Embryonic facial prominence (tissue), 1 donor: ENCODE results near the gene BAG2.

ENCODE experiments used
- DNase-seq: peaks from one replicate; pipeline ENCODE4 v3.0.0-alpha.2; 2016; ENCODE audit errors: extremely low spot score

The BAG2 gene

DNA sequence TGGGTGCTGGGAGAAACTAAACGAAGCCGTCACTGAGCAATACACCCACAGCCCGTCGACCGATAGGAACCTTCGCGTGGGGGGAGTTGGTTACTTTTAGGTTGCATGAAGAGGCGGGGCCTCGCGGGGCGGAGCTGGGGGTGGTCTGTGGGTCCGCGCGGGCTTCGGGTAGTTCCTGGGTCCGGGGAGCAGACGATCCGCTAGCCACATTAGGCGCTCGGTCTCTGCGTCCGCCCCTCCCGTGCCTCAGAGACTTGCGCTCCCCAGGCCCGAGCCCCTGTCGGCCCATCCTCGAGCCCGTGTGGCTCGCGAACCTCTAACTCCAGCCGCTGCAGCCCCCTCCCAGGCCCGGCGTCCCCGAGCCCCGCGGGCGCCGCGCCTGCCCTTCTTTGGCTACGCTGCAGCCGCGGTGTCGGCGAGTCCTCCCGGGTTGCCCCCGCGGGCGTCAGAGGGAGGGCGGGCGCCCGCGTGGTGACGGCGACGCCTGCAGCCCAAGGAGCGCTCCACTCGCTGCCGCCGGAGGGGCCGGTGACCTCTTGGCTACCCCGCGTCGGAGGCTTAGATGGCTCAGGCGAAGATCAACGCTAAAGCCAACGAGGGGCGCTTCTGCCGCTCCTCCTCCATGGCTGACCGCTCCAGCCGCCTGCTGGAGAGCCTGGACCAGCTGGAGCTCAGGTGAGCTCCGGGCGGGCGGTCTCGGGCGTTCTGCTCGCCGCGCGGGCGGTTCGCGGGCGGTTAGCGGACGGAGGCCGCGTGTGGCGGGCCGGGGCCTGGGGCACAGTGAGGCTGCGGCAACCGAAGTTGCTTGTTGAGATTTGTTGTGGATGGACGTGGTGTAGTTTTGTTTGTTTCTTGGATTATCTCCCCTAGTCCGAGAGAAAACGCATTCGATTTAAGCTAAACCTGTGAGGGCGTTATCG lies at the start of gene BAG2:
Gene BAG2 (plus strand): TSS at position 191 of the 920 bp plus-strand sequence. CDS start 372 bp downstream, at position 563.
- peak; percentile 36 for DNase-seq

DNA sequence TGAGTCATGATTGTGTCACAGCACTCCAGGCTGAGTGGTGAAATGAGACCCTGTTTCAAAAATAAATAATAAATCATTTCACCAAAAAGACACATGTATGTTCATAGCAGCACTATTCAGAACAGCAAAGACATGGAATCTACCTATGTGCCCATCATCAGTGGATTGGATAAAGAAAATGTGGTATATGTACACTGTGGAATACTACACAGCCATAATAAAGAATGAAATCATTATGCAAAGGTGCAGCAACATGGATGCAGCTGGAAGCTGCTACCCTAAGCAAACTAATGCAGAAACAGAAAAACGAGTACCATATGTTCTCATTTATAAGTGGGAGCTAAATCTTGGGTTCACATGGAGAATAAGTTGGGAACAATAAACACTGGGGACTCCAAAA lies 49.0 kb upstream of the BAG2 start:
- DNase-seq: no peak

DNA sequence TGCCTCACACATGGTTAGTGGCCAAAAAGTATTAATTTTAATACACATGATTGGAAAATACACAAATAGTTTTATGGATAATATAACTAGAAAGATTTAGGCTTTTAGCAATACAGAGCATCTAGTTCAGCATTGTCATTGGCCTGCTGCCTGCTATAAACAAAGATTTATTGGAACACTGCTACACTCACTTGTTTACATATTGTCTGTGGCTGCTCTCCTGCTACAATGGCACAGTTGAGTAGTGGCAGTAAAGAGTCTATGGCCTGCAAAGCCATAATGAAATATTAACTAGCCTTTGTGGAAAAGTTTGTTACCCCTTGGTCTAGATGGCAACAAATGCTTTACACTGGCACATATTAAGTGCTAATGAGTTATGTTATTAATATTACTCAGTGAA lies 44.4 kb upstream of the BAG2 start:
- DNase-seq: no peak

- DNase-seq: no peak
These were observed 41.4 kb upstream of the BAG2 start for GRCh38 chr6:57130661-57131177.

DNA sequence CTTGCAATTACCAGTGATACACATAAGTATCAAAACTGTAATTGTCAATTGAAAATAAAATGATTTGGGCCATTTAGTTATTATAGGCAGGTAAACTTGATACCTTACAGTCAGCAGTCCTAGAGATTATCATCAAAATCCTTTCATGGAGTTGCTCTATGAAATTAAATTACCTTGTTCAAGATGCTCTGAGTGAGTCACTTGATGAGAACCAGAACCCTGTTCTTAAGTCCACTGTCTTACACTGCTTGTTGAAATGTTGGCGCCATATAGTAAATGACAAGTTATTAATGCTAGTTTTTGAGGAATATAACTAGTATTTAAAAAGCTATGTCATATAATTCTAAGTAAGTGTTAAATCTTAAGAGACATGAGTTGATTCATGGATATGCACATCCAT lies 37.2 kb upstream of the BAG2 start:
- no peak for DNase-seq

- no peak for DNase-seq
These were observed 36.2 kb upstream of the BAG2 start for GRCh38 chr6:57135885-57136284.

GRCh38 chr6:57137350-57137749 lies 34.8 kb upstream of the BAG2 start:
- DNase-seq: no peak

DNA sequence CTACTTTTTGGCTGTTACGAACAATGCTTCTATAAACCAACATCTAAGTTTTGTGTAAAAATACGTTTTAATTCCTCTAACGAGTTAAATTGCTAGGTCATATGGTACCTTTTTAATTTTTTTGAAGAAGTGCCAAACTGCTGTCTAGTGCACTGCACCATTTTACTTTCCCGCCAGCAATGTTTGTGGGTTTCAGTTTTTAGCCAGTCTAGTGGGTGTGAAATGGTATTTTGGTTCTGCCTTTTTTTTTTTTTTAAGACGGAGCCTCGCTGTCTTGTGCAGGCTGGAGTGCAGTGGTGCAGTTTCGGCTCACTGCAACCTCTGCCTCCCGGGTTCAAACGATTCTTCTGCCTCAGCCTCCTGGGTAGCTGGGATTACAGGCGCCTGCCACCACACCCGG lies 34.1 kb upstream of the BAG2 start:
- no peak for DNase-seq

DNA sequence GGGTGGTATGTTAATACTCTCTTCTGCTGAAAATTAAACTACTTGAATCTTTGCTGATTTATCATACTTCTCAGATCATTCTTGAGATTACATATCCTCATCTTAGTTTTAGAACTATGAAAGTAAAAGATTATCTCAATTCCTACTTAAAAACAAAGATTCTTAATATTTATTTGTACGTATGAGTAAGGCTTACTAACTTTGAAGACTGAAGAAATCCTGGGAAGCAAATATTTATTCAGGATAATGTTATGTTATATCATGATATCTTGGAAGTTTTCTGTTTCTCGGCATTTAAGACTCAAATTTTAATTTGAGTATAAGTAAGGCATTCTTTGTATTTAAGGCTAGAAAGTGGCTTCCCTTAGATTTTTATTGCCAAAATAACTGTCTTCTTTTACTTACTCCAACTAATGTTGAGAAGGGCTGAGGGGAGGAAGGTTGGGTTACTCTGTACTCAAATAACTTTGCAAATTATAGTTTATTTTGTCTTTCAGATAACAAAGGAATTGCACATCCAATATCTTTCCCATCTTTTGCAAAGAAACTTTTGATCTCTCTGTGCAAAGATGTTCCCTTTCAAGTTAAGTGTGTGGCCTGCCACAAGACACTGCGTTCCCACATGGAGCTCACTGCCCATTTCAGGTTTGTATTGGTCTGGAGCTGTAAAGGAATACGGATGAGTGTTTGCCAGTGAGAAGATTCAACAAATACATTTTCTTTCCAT lies 30.5 kb upstream of the BAG2 start:
- no peak for DNase-seq

DNA sequence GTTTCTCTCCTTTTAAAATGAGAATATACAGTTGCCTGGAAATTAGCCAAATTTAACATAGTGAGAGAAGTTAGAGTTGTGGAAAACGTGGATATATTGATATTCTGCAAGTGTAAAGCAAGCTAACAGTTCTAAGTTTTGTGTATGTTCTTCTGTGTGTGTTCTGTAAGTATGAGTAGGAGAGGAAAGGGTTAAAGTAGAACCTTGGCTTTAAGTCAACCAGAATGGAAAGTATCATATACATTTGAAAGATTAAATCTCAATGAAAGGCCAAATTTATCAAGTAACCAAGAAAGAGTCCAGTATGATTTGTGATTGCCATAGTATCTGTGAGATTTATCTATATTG lies 30.0 kb upstream of the BAG2 start:
- no peak for DNase-seq

GRCh38 chr6:57143690-57144089 lies 28.4 kb upstream of the BAG2 start:
- DNase-seq: no peak

- no peak for DNase-seq
These were observed 24.7 kb upstream of the BAG2 start for GRCh38 chr6:57147401-57147800.

DNA sequence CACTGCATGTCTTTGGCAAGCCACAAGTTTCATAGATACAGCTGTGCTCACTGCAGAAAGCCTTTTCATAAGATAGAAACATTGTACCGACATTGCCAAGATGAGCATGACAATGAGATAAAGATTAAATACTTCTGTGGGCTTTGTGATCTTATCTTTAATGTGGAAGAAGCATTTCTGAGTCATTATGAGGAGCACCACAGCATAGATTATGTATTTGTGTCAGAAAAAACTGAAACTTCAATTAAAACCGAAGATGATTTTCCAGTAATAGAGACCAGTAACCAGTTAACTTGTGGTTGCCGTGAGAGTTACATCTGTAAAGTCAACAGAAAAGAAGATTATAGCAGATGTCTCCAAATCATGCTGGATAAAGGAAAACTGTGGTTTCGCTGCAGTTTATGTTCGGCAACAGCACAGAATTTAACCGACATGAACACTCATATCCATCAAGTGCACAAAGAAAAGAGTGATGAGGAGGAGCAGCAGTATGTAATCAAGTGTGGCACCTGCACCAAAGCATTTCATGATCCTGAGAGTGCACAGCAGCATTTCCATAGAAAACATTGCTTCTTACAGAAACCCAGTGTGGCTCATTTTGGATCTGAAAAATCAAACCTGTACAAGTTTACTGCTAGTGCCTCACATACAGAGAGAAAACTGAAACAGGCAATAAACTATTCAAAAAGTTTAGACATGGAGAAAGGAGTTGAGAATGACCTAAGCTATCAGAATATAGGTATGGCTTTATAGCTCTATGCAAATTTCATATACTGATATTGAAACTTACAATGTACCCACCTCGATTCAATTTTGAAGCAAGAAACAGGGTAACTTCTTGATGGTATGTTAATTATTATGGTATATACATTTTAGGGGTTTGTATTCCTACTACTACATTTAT lies 23.9 kb upstream of the BAG2 start:
- no peak for DNase-seq

GRCh38 chr6:57158658-57159057 lies 13.5 kb upstream of the BAG2 start:
- DNase-seq: no peak

- no peak for DNase-seq
These were observed 13.0 kb upstream of the BAG2 start for GRCh38 chr6:57159127-57159526.

DNA sequence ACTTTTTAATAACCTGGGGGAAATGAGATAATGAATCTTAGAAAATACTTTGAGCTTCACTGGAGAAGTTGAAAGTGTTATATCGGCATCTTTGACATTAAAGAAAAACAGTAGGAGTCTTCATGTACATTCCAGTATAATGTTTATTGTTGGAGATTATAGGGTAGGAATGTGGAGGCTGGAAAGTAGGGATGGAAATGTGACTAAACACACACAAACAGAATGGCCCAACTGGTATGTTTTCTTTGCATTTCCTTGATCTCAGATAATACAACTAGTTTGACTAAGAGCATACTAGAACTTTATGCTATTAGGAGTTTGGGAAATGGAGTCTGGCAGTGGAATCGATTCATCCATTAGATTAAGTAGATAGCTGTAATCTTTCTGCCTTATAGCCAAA lies 10.1 kb upstream of the BAG2 start:
- DNase-seq: no peak

DNA sequence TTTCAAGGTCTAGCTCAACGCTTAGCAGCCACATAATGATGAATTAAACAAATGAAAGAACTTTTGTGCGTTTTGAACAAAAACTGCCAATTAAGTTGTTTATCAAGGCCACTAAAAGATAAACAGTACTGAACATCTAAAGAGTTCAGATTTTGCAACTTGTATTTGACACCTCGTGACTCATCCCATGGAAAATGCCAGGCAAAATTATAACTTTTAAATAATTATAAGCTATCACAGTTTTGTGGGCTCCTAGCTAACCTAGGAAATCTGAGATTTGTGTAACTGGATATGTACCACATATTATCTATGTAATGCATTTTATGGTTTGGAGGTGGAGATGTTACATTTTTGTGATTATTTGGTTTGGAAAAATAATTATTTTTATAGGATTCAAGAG lies 9.6 kb upstream of the BAG2 start:
- DNase-seq: no peak

- no peak for DNase-seq
These were observed 8.2 kb upstream of the BAG2 start for GRCh38 chr6:57163956-57164355.

DNA sequence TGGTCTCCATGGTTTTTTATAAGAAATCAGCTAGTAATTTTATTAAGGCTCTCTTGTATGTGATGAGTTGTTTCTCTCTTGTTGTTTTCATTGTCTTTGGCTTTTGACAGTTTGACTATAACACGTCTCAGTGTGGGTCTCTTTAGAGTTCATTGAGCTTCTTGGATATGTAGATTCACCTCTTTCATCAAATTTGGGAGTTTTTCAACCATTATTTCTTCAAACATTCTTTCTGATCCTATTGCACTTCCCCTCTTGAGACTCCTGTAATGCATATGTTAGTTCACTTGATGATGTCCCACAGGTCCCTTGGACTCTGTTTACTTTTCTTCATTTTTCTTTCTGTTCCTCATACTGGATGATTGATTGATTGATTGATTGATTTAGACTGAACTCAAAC lies 7.0 kb upstream of the BAG2 start:
- no peak for DNase-seq

- peak; percentile 8 for DNase-seq
These were observed 1.1 kb downstream of the BAG2 start for GRCh38 chr6:57173056-57173885.

DNA sequence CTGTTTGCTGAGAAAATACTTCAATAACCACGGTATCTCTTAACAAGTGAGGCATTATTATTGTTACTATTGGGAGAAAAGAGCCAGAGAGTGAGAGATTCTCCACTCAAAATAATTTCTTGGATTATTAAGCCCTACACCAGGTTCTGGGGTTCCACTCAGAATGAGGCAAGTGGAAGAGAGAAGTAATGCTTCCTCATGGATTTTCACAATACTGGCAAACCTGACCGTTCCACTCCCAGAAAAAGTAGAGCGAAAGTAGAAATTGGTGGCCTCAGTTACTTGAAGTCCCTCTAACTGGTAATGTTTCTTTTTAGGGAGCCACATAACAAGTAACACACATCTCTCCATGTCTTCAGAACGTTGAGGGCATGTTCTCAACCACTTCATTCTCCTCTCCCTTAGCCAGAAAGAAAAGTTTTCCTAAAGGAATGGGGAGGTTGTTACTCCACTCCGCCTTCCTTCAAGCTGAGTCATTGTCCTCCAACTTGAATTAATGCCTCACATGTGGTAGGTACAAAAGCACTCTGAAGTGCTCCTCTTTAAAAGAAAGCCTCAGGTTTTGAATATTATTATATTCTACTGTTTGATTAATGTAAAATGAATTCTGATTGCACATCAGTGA lies 1.9 kb downstream of the BAG2 start:
- DNase-seq: no peak
